Mesenchymal stem cell (in vitro differentiated cells and primary cell): ENCODE data around the gene CIRBP.
A peak's percentile ranks its signal among the peaks of the same experiment; 100 is the strongest.

Source experiments
- DNase-seq: peaks from one replicate; pipeline ENCODE4 v3.0.0-alpha.2; 2013
- H2AFZ ChIP-seq: one replicate; pipeline ENCODE4 v1.6.1; 2013; ENCODE audit warnings: low read depth, mild to moderate bottlenecking, control low read depth, inconsistent platforms, low read length, moderate library complexity
- H2AK5ac ChIP-seq: 2 replicates; pipeline ENCODE4 v1.6.1; 2013; ENCODE audit warnings: low read length, moderate library complexity, mild to moderate bottlenecking, inconsistent platforms; ENCODE audit not compliant: severe bottlenecking
- H2BK120ac ChIP-seq: one replicate; pipeline ENCODE4 v1.6.1; 2013; ENCODE audit warnings: low read depth, mild to moderate bottlenecking, inconsistent platforms, low read length, moderate library complexity
- H2BK12ac ChIP-seq, 2 experiments: one replicate each; pipeline ENCODE4 v1.6.1; 2013; ENCODE audit warnings: inconsistent platforms in 2 of 2, low read length in 2 of 2, mild to moderate bottlenecking in 2 of 2, moderate library complexity in 2 of 2, control low read depth in 1 of 2
- H2BK15ac ChIP-seq: one replicate; pipeline ENCODE4 v1.6.1; 2013; ENCODE audit warnings: mild to moderate bottlenecking, low read depth, inconsistent platforms; ENCODE audit not compliant: poor library complexity, severe bottlenecking
- H2BK5ac ChIP-seq: 2 replicates; pipeline ENCODE4 v1.6.1; 2013; ENCODE audit warnings: low read depth, mild to moderate bottlenecking, low read length, control low read depth, inconsistent platforms; ENCODE audit not compliant: poor library complexity, severe bottlenecking
- H3K14ac ChIP-seq, 2 experiments: one replicate each; pipeline ENCODE4 v1.6.1; 2013; ENCODE audit warnings: inconsistent platforms in 2 of 2, low read length in 2 of 2, control low read depth in 1 of 2, mild to moderate bottlenecking in 1 of 2, moderate library complexity in 1 of 2
- H3K18ac ChIP-seq, 2 experiments: one replicate each; pipeline ENCODE4 v1.6.1; 2013; ENCODE audit warnings: inconsistent platforms in 2 of 2, low read length in 2 of 2, control low read depth in 1 of 2, low read depth in 1 of 2, mild to moderate bottlenecking in 1 of 2
- H3K23ac ChIP-seq, 2 experiments: one replicate each; pipeline ENCODE4 v1.6.1; 2013; ENCODE audit warnings: inconsistent platforms in 2 of 2, low read length in 2 of 2, mild to moderate bottlenecking in 2 of 2, moderate library complexity in 2 of 2, control low read depth in 1 of 2
- H3K27ac ChIP-seq: 2 replicates; pipeline ENCODE4 v1.5.1; 2013; ENCODE audit warnings: mild to moderate bottlenecking, moderate library complexity, low read length, control low read depth, inconsistent platforms; ENCODE audit not compliant: poor library complexity, severe bottlenecking
- H3K27me3 ChIP-seq, 2 experiments: 2 replicates each; pipeline versions ENCODE4 v1.6.1 to v1.7.0; 2013; ENCODE audit warnings: low read length in 2 of 2, mild to moderate bottlenecking in 2 of 2, moderate library complexity in 2 of 2, control low read depth in 1 of 2, inconsistent platforms in 1 of 2; ENCODE audit not compliant: control insufficient read depth in 1 of 2, insufficient read depth in 1 of 2
- H3K36me3 ChIP-seq, 2 experiments: 2 replicates each; pipeline versions ENCODE4 v1.6.1 to v1.7.0; 2013; ENCODE audit warnings: low read length in 2 of 2, control low read depth in 1 of 2, inconsistent platforms in 1 of 2, low read depth in 1 of 2, mild to moderate bottlenecking in 1 of 2; ENCODE audit not compliant: insufficient read depth in 2 of 2, control insufficient read depth in 1 of 2
- H3K4ac ChIP-seq, 2 experiments: one replicate each; pipeline ENCODE4 v1.6.1; 2013; ENCODE audit warnings: inconsistent platforms in 2 of 2, low read length in 2 of 2, mild to moderate bottlenecking in 2 of 2, moderate library complexity in 2 of 2, control low read depth in 1 of 2, low read depth in 1 of 2
- H3K4me1 ChIP-seq: 2 replicates; pipeline ENCODE4 v1.6.1; 2013; ENCODE audit warnings: low read depth, low read length, control low read depth; ENCODE audit not compliant: control insufficient read depth, insufficient read depth
- H3K4me2 ChIP-seq: 2 replicates; pipeline ENCODE4 v1.6.1; 2013; ENCODE audit warnings: low read length, mild to moderate bottlenecking, inconsistent platforms; ENCODE audit not compliant: poor library complexity, severe bottlenecking
- H3K4me3 ChIP-seq, 2 experiments: 2 replicates each; pipeline versions ENCODE4 v1.5.1 to v1.7.0; 2013; ENCODE audit warnings: low read length in 2 of 2, mild to moderate bottlenecking in 2 of 2, control low read depth in 1 of 2, low read depth in 1 of 2; ENCODE audit not compliant: insufficient read depth in 1 of 2
- H3K79me1 ChIP-seq: replicated peaks from 2 replicates; pipeline ENCODE4 v1.6.1; 2013; ENCODE audit warnings: mild to moderate bottlenecking, control low read depth, low read length, inconsistent platforms; ENCODE audit not compliant: poor library complexity, severe bottlenecking
- H3K9ac ChIP-seq: 2 replicates; pipeline ENCODE4 v1.7.0; 2013; ENCODE audit warnings: mild to moderate bottlenecking, low read length, moderate library complexity
- H3K9me3 ChIP-seq: 2 replicates; pipeline ENCODE4 v1.7.0; 2013; ENCODE audit warnings: mild to moderate bottlenecking, low read length; ENCODE audit not compliant: control insufficient read depth
- H4K8ac ChIP-seq: one replicate; pipeline ENCODE4 v1.6.1; 2013; ENCODE audit warnings: inconsistent platforms, mild to moderate bottlenecking, low read length, moderate library complexity
- H4K91ac ChIP-seq: one replicate; pipeline ENCODE4 v1.6.1; 2013; ENCODE audit warnings: mild to moderate bottlenecking, low read length, inconsistent platforms
- WGBS: methylation state at CpG from one replicate; pipeline ENCODE4 v1.1.7; 2013; ENCODE audit warnings: mixed read lengths; 5-methylcytosine and 5-hydroxymethylcytosine counted together

The CIRBP gene

DNA sequence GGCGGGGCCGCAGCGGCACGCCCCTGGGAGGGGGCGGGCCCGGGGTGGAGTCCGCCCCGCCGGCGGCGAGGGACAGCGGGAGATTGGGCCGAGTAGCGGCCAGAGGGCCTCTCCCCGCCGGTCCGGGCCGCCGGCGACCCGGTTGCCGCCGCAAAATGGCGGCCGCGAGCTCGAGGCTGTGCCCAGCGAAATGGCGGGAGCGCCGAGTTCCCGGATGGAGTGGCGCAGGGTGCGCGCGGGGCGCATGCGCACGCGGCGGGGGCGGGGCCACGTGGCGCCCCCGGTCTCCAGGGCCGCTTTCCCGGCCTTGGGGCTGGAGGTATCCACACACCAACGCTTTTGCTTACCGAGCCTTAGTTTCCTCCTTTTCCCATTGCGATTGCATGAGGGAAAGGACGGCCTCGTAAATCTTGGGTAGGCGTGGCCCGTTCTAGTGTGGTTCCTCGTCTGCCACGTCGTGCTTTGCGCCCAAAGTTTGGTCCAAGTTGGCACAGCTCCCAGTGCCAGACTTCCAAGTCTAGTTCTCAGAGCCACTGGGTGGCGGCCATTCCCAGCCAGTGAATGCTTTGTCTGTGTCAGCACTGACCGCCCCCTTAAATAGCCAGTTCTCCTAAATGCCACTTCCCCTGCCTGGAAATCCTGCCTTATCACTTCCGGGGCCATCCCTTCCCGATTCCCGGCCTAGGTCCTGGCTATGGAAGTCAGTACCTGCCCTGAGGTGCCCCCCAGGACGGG is 513 bp downstream of the CIRBP start:
- Histone ChIP-seq H3K18ac (peak overlapping the region; percentile 96 to 99), H3K4me2 (peak overlapping the region; percentile 70), H3K9me3 (no peaks in the 10 kb centered on the region), H3K23ac (peak overlapping the region in 1 of 2 experiments; percentile 78), H3K27me3 (no peaks in the 10 kb centered on the region), H3K4me1 (peaks cover 68% of the 10 kb centered on the region), H3K4ac (peak overlapping the region; percentile 93 to 96), H2BK120ac (peak overlapping the region; percentile 94), H4K91ac (peak overlapping the region; percentile 97), H2AFZ (no peak overlapping the region), H2AK5ac (peak overlapping the region; percentile 96), H3K36me3 (peaks cover 40 to 48% of the 10 kb centered on the region in 2 experiments), H2BK5ac (peak overlapping the region; percentile 92), H4K8ac (peak overlapping the region; percentile 85), H3K9ac (peak overlapping the region; percentile 97), H3K14ac (peak overlapping the region in 1 of 2 experiments; percentile 72), H2BK15ac (peak overlapping the region; percentile 68), H3K4me3 (peak overlapping the region; percentile 82 to 85), H3K79me1 (peaks cover 8% of the 10 kb centered on the region), H3K27ac (peak overlapping the region; percentile 98), H2BK12ac (no peak overlapping the region)
- peak; percentile 90 for DNase-seq
- 1% methylated on average over 49 of the region's 64 CpGs for WGBS

DNA sequence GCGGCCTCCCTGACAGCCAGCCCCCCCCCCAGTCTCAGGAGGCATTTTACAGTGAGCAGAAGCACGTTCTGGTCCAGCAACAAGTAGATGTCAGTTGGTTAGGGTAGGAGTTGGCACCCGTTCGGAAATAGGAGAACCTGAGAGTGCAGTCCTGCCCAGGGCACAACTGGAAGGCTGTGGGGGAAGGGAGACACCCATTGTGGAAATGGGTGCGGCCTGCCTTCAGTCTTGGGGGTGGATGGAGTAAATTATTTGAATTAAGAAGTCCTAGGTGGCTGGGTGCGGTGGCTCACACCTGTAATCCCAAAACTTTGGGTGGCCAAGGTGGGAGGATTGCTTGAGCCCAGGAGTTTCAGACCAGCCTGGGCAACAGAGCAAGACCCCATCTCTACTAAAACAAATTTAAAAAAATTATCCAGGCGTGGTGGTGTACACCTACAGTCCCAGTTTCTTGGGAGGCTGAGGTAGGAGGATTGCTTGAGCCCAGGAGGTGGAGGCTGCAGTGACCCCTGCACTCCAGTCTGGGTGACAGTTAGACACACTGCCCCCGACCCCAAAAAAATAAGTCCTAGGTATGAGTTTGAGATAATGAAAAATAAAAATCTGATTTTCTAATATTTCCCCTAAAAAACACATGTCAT is 1.2 kb downstream of the CIRBP start:
- Histone ChIP-seq H3K27ac (peak overlapping the region; percentile 98), H3K4me2 (peak overlapping the region; percentile 70)
- WGBS = 46% methylated on average over 6 of the region's 8 CpGs

DNA sequence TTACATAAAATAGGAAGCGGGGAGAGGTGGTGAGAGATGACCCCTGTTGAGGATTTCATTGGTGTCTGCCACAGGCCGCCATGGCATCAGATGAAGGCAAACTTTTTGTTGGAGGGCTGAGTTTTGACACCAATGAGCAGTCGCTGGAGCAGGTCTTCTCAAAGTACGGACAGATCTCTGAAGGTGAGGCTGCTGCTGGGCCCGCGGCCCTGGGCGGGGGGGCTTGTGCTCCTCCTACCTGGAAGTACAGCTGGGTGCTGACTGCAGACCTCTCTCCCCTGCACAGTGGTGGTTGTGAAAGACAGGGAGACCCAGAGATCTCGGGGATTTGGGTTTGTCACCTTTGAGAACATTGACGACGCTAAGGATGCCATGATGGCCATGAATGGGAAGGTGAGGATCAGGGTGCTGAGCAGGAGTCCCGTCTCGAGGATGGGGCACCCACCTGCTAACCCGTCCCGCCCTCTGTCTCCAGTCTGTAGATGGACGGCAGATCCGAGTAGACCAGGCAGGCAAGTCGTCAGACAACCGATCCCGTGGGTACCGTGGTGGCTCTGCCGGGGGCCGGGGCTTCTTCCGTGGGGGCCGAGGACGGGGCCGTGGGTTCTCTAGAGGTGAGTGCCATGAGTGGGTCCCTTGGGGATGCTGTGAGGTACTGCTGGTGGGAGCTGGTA is 1.9 kb downstream of the CIRBP start:
- 94% methylated on average over 26 of the region's 26 CpGs for WGBS
- no peak overlapping the region for H3K23ac ChIP-seq

More for the DNA sequence above, 1.2 kb downstream of the CIRBP start:
- H2BK120ac ChIP-seq = peak overlapping the region; percentile 94
- no peak overlapping the region for H2BK12ac ChIP-seq
- peak overlapping the region; percentile 82 to 85 for H3K4me3 ChIP-seq
- peak overlapping the region in 1 of 2 experiments; percentile 2 for H3K23ac ChIP-seq
- peak overlapping the region; percentile 93 to 96 for H3K4ac ChIP-seq
- H2AFZ ChIP-seq = no peak overlapping the region
- peaks cover 8% of the 10 kb centered on the region for H3K79me1 ChIP-seq
- no peak for DNase-seq
- peak overlapping the region; percentile 70 for H4K8ac ChIP-seq
- peak overlapping the region; percentile 96 for H2AK5ac ChIP-seq
- peak overlapping the region; percentile 97 for H3K9ac ChIP-seq
- H4K91ac ChIP-seq = peak overlapping the region; percentile 94
- no peaks in the 10 kb centered on the region for H3K9me3 ChIP-seq
- peaks cover 67% of the 10 kb centered on the region for H3K4me1 ChIP-seq
- H3K18ac ChIP-seq = peak overlapping the region; percentile 96 to 99
- H2BK15ac ChIP-seq = no peak overlapping the region
- peak overlapping the region; percentile 92 for H2BK5ac ChIP-seq
- H3K36me3 ChIP-seq = peaks cover 43 to 48% of the 10 kb centered on the region in 2 experiments
- H3K27me3 ChIP-seq = no peaks in the 10 kb centered on the region
- peak overlapping the region in 1 of 2 experiments; percentile 72 for H3K14ac ChIP-seq

More for the DNA sequence above, 1.9 kb downstream of the CIRBP start:
- H3K36me3 ChIP-seq = peaks cover 43 to 48% of the 10 kb centered on the region in 2 experiments
- no peak overlapping the region for H3K18ac ChIP-seq
- no peak overlapping the region for H2AFZ ChIP-seq
- DNase-seq = no peak
- H3K4me2 ChIP-seq = peak overlapping the region; percentile 70
- peak overlapping the region; percentile 97 for H3K9ac ChIP-seq
- H3K4ac ChIP-seq = no peak overlapping the region
- H2BK15ac ChIP-seq = no peak overlapping the region
- peaks cover 62% of the 10 kb centered on the region for H3K4me1 ChIP-seq
- no peak overlapping the region for H4K8ac ChIP-seq
- no peak overlapping the region for H2BK5ac ChIP-seq
- no peak overlapping the region for H2BK120ac ChIP-seq
- no peak overlapping the region for H3K27ac ChIP-seq
- peaks cover 8% of the 10 kb centered on the region for H3K79me1 ChIP-seq
- no peak overlapping the region for H2BK12ac ChIP-seq
- peak overlapping the region; percentile 20 to 85 for H3K4me3 ChIP-seq
- H3K27me3 ChIP-seq = no peaks in the 10 kb centered on the region
- no peak overlapping the region for H4K91ac ChIP-seq
- H3K9me3 ChIP-seq = no peaks in the 10 kb centered on the region
- no peak overlapping the region for H3K14ac ChIP-seq
- peak overlapping the region; percentile 13 for H2AK5ac ChIP-seq
